Measurements from ENCODE around the gene CPNE7. TPM values are rescaled to one million over a fixed set of nuclear protein-coding genes. Genes with fewer than 3 reads are reported as not detected.

The CPNE7 gene
- total and polyA plus RNA-seq, 2 of the 8 experiments (the other 6 are each of a cell fraction or from before 2014, with no cell fraction given): 10.0 to 23.7 TPM

- POLR2A ChIA-PET (ENCODE audit: partially characterized antibody): interaction anchor here (0.8 to 1.6 kb wide), 8 partner anchors 10 to 63 kb away, joined by 3 to 7 read pairs (median 4); partner anchors contain the start of gene CDK10
- peak overlapping the region; percentile 58 for H2AFZ ChIP-seq (ENCODE audit: low read length)
- TF ChIP-seq MAX (IDR thresholded peaks at IDR 0.05): peak; percentile 91
- no peak for TF ChIP-seq SIN3A (conservative IDR thresholded peaks at IDR 0.05 in 1 of 2, IDR thresholded peaks at IDR 0.05 in 1 of 2; ENCODE audit: low read depth in 1 of 2, low read length in 2 of 2)
- no peak for TF ChIP-seq RAD21 (IDR thresholded peaks at IDR 0.05 in 1 of 2, conservative IDR thresholded peaks at IDR 0.05 in 1 of 2; ENCODE audit: low read depth in 2 of 2, low read length in 2 of 2)
- TF ChIP-seq CTCF (IDR thresholded peaks at IDR 0.05; ENCODE audit: control extremely low read depth in 1 of 3, insufficient read depth in 1 of 3, low read depth in 1 of 3, low read length in 3 of 3): 0 out of 4 replicates have a peak, but pooled peaks of 1 of the 3 experiments have one; percentile 0
- no peak for TF ChIP-seq RNF2 (IDR thresholded peaks at IDR 0.05; ENCODE audit: borderline replicate concordance, low read depth, low read length, missing control alignments, poor library complexity, severe bottlenecking)
- TF ChIP-seq, protein P1, sequence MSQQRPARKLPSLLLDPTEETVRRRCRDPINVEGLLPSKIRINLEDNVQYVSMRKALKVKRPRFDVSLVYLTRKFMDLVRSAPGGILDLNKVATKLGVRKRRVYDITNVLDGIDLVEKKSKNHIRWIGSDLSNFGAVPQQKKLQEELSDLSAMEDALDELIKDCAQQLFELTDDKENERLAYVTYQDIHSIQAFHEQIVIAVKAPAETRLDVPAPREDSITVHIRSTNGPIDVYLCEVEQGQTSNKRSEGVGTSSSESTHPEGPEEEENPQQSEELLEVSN (IDR thresholded peaks at IDR 0.05): peak; percentile 94
These were observed 48.1 kb downstream of the CPNE7 start for GRCh38 chr16:89623511-89624261.

More at GRCh38 chr16:89623511-89624261, 48.1 kb downstream of the CPNE7 start:
- H3K79me1 ChIP-seq (ENCODE audit: low read depth, low read length): no peaks in the 10 kb centered on the region
- no peaks in the 10 kb centered on the region for H4K20me1 ChIP-seq (replicated peaks in 1 of 2; ENCODE audit: control insufficient read depth in 1 of 2, insufficient read depth in 2 of 2, low read length in 2 of 2)
- H4K8ac ChIP-seq (ENCODE audit: extremely low read depth, insufficient read depth, low read length): peak overlapping the region; percentile 76
- peak overlapping the region; percentile 92 for H2BK15ac ChIP-seq (ENCODE audit: low read length)
- no peak overlapping the region for H3K9ac ChIP-seq (replicated peaks in 1 of 4; ENCODE audit: extremely low read depth in 1 of 4, low read depth in 3 of 4, low read length in 3 of 4)
- no peaks in the 10 kb centered on the region for H3K36me3 ChIP-seq (ENCODE audit: control insufficient read depth in 2 of 4, insufficient read depth in 4 of 4, low read length in 3 of 4)
- H3K27me3 ChIP-seq (replicated peaks in 1 of 4; ENCODE audit: control insufficient read depth in 3 of 4, extremely low read depth in 1 of 4, insufficient read depth in 3 of 4, low read length in 3 of 4): peaks cover 0 to 15% (median 7%) of the 10 kb centered on the region in 4 experiments; a peak in 5 of 7 replicates
- CTCF ChIA-PET (ENCODE audit: partially characterized antibody): interaction anchor here (0.6 to 4.9 kb wide), 9 partner anchors 8 to 316 kb away, joined by 3 to 24 read pairs (median 4); no protein-coding TSS in a partner anchor
- WGBS, 2 experiments (ENCODE audit: extremely low coverage in 1 of 2, insufficient coverage in 1 of 2, insufficient read length in 1 of 2, insufficient replicate concordance in 2 of 2, low coverage in 1 of 2, low lambda C conversion rate in 2 of 2, missing lambda C conversion rate in 1 of 2): 77% methylated on average over 28 of the region's 28 CpGs; no CpG with 5 or more reads in 1 of the 2 experiments
- no peak for FAIRE-seq
- H2BK5ac ChIP-seq (ENCODE audit: low read depth, low read length): peak overlapping the region; percentile 75; the same call in 1 of the 2 replicates
- H3K23ac ChIP-seq (ENCODE audit: insufficient read length): no peak overlapping the region
- peak overlapping the region; percentile 63 for H4K91ac ChIP-seq (replicated peaks; ENCODE audit: insufficient read length, low read length)
- H3K4me1 ChIP-seq (replicated peaks in 1 of 4; ENCODE audit: control insufficient read depth in 3 of 4, insufficient read depth in 4 of 4, low read length in 3 of 4): peaks cover 0 to 23% (median 6%) of the 10 kb centered on the region in 4 experiments; a peak in 6 of 7 replicates
- no peaks in the 10 kb centered on the region for H3K79me2 ChIP-seq (ENCODE audit: control insufficient read depth in 1 of 2, insufficient read depth in 2 of 2, low read length in 2 of 2)
- H3K27ac ChIP-seq (ENCODE audit: low read depth, low read length): no peak overlapping the region
- H3K9me3 ChIP-seq (ENCODE audit: insufficient read depth in 2 of 2, low read depth in 1 of 2, low read length in 1 of 2): no peaks in the 10 kb centered on the region
- no peak overlapping the region for H2BK120ac ChIP-seq (replicated peaks; ENCODE audit: low read depth, low read length)
- no peak overlapping the region for H2AK5ac ChIP-seq (ENCODE audit: low read depth, low read length)
- H3K4ac ChIP-seq (replicated peaks; ENCODE audit: insufficient read length, low read depth, low read length): no peak overlapping the region
- H3K23me2 ChIP-seq (ENCODE audit: low read depth, low read length): no peaks in the 10 kb centered on the region
- no peak overlapping the region for H3K4me3 ChIP-seq (ENCODE audit: extremely low read depth in 1 of 4, insufficient read depth in 2 of 4, low read depth in 3 of 4, low read length in 4 of 4)
- H3K18ac ChIP-seq (ENCODE audit: extremely low read depth, low read length): peak overlapping the region; percentile 71
- H3K14ac ChIP-seq (ENCODE audit: insufficient read length): no peak overlapping the region
- peak overlapping the region; percentile 15 to 16; a peak in 2 of 4 replicates for H3K4me2 ChIP-seq (ENCODE audit: insufficient read depth in 1 of 2, low read depth in 2 of 2, low read length in 2 of 2)
- DNase-seq (ENCODE audit: low read depth in 1 of 2, low spot score in 2 of 2): no peak
- peak overlapping the region; percentile 61; the same call in 1 of the 2 replicates for H2BK20ac ChIP-seq (ENCODE audit: low read length)
- H4K5ac ChIP-seq (ENCODE audit: insufficient read length, low read depth, low read length): peak overlapping the region; percentile 26
- H2BK12ac ChIP-seq (ENCODE audit: low read depth, low read length): peak overlapping the region; percentile 84
- no peak overlapping the region for H3K56ac ChIP-seq (replicated peaks; ENCODE audit: insufficient read length, low read depth, low read length)

Measured in H1 (cell line).